Skeletal muscle tissue (tissue), 5 donors: Measurements from ENCODE around the gene PRDM5. TPM values are rescaled to one million over a fixed set of nuclear protein-coding genes. Genes with fewer than 3 reads are reported as not detected.
"Not testable (repeated sequence)": the region's sequence is repeated elsewhere in the genome, so short reads cannot be mapped to it uniquely, and the experiment has no call there.

Experiments used
- H3K27ac ChIP-seq: one replicate; pipeline ENCODE4 v1.7.0; 2013; ENCODE audit warnings: mild to moderate bottlenecking, low read depth, low read length, inconsistent platforms
- H3K27me3 ChIP-seq, 3 donors: one replicate each; pipeline ENCODE4 v1.7.0; 2013; ENCODE audit warnings: low read length in 3 of 3; ENCODE audit not compliant: control insufficient read depth in 3 of 3, insufficient read depth in 3 of 3
- H3K36me3 ChIP-seq, 3 donors: one replicate each; pipeline ENCODE4 v1.7.0; 2013; ENCODE audit warnings: low read length in 3 of 3; ENCODE audit not compliant: control insufficient read depth in 3 of 3, insufficient read depth in 3 of 3
- H3K4me1 ChIP-seq, 3 donors: one replicate each; pipeline ENCODE4 v1.7.0; 2013; ENCODE audit warnings: low read length in 3 of 3, mild to moderate bottlenecking in 3 of 3; ENCODE audit not compliant: control insufficient read depth in 3 of 3, insufficient read depth in 3 of 3
- H3K4me3 ChIP-seq, 3 donors: one replicate each; pipeline ENCODE4 v1.7.0; 2013; ENCODE audit warnings: low read length in 3 of 3
- H3K9ac ChIP-seq, 3 donors: one replicate each; pipeline ENCODE4 v1.7.0; 2013; ENCODE audit warnings: low read length in 3 of 3, mild to moderate bottlenecking in 3 of 3, moderate library complexity in 2 of 3, low read depth in 1 of 3
- H3K9me3 ChIP-seq, 3 donors: one replicate each; pipeline ENCODE4 v1.7.0; 2013; ENCODE audit warnings: low read length in 3 of 3; ENCODE audit not compliant: control insufficient read depth in 3 of 3
- small RNA-seq: library from RNA; depleted of rRNA; stranded (forward); fragments of <200 nt; gene quantifications from one replicate; pipeline ENCODE3, GENCODE V24; 2014
- total RNA-seq: library from RNA; depleted of rRNA; stranded (reverse); fragments of >200 nt; gene quantifications from one replicate; pipeline ENCODE4 v1.2.3, GENCODE V29; 2014
- donor health status: Osteomylitis.

Gene PRDM5
- total RNA-seq, 1 donor from 2014 or later: 61.1 TPM

DNA sequence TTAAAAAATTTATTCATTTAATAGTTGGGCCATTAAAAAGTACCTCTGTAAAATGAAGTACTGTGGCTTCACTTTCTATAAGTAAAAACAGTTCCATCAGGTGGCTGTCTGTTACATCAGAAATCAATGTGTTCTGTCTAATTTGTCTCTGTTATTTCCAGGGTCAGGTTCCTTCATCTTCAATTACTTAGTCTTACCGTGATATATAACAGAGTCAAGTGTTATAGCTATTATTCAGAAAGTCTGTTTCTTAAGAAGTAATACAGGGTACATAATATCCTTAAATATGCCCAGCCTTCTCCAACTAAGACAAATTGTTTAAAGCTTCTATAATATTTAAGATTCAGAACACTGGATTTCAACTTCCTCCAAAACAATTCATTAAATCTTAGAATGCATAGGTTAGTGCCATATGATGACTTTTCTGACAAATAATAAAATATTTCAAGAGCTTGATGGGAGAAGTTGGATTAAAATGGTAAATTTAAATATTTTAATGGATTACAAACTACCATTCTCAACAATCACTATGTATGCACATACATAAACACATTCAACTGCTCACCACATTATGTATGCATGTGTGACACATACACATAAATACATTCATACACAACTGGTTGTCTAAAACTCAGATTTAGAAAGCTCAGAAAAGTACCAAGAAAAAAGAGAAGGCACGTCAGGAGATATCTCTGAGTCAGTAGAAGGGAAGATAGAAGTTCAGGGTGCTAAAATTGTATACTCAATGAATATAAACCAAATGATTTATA lies 268.5 kb downstream of the PRDM5 start:
- no peak overlapping the region for H3K27ac ChIP-seq
- no peaks in the 10 kb centered on the region for H3K9me3 ChIP-seq
- H3K36me3 ChIP-seq: no peaks in the 10 kb centered on the region
- H3K27me3 ChIP-seq: no peaks in the 10 kb centered on the region
- no peaks in the 10 kb centered on the region for H3K4me1 ChIP-seq
- H3K9ac ChIP-seq: no peak overlapping the region
- H3K4me3 ChIP-seq: no peak overlapping the region

DNA sequence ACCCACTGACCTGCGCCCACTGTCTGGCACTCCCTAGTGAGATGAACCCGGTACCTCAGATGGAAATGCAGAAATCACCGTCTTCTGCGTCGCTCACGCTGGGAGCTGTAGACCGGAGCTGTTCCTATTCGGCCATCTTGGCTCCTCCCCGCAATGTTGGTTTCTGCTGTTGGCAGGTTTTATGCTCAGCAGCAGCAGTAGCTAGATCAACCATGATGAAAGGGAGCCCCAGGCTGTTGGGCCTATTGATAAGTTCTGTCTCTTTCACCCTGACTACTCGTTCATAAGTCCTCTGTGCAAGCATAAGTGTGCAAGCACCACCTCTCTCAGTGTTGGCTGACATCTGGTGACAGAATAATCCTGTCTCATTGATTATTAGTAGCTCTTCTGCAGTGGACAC lies 274.2 kb downstream of the PRDM5 start:
- H3K9me3 ChIP-seq, H3K4me3 ChIP-seq, H3K36me3 ChIP-seq, H3K9ac ChIP-seq, H3K27me3 ChIP-seq, H3K27ac ChIP-seq, H3K4me1 ChIP-seq: not testable (repeated sequence)

Small RNAs within 50 kb of the gene (small RNA-seq; reads per million reads assigned to genes)
- not detected for gene RNU6-550P

Other genes with a start within 250 kb of the PRDM5 start
- 5.2 TPM for gene NDNF, start 149.8 kb upstream of the PRDM5 start, total RNA-seq
- gene TNIP3, start 241.6 kb upstream of the PRDM5 start, total RNA-seq: not detected